ENCODE data around the gene B3GALT4.
"Not testable (repeated sequence)": the region's sequence is repeated elsewhere in the genome, so short reads cannot be mapped to it uniquely, and the experiment has no call there.

The B3GALT4 gene

DNA sequence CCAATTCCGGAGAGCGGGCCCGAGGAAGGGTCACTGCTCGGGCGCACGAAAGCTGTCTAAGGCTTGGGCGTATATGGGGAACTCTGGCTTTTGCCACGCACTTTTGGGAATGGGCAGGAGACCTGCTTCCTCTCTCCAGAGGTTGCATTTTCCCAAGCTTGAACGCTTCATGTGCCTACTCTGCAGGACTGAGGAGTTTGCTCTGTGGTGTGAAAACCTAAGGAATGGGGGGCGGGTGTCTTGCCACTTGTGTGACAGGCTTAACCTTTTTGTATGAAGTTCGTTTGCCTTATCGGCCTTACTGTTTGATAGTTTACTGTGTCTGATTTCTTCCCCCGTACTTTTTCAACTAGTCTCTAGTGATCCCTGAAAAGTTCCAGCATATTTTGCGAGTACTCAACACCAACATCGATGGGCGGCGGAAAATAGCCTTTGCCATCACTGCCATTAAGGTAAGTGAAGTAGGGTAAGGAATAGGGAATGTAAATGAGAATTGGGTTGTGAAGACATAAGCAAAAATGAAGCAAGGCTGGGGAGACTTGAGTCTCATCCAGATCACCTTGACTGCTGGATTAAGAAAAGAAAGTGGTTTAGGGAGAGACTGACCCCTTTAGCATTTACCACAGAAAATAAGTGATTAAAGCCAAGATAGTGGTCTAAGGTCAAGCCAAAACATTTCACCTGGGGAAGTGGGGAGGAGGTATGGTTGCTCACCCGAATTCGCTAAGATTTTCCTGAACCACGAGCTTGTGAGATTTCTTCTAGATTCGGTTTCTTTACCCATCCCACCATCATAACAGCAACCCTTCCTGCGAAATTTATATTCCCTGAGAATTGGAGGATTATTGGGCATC lies 4.4 kb upstream of the B3GALT4 start:
- DNase-seq: no peak

DNA sequence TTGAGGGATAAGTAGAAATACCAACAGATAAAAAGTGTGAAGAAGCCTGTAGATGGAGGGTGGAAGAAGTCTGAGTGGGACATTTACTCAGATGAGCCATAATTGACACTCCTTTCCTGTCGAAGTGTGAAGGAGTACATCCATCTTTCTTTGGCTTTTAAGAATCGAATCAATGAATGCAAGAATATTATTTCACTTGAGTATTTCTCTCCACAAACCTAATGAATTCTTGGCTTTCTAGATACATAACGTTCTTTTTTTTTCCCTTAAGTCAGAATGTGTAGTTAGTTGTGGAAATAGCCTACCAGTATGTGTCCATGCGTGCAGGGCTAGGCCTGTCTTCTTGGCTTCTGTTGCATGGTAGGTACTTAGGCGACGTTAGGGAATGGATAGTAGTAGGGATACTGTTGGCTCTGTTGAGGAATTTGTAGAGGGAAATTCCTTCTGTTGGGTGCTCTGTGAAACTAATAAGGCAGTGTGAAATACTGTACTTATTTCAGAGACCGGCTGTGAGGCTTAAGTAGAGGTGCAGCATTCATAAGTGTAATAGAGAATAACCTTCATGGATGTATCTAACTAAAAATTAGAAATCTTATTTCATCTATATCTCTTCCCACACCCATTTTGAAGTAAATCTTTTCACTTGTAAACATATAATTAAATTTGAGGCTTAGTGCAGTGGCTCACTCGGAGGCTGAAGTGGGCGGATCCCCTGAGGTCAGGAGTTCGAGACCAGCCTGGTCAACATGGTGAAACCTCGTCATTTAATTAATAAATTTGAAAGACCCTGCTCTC lies 3.6 kb upstream of the B3GALT4 start:
- no peak for DNase-seq

DNA sequence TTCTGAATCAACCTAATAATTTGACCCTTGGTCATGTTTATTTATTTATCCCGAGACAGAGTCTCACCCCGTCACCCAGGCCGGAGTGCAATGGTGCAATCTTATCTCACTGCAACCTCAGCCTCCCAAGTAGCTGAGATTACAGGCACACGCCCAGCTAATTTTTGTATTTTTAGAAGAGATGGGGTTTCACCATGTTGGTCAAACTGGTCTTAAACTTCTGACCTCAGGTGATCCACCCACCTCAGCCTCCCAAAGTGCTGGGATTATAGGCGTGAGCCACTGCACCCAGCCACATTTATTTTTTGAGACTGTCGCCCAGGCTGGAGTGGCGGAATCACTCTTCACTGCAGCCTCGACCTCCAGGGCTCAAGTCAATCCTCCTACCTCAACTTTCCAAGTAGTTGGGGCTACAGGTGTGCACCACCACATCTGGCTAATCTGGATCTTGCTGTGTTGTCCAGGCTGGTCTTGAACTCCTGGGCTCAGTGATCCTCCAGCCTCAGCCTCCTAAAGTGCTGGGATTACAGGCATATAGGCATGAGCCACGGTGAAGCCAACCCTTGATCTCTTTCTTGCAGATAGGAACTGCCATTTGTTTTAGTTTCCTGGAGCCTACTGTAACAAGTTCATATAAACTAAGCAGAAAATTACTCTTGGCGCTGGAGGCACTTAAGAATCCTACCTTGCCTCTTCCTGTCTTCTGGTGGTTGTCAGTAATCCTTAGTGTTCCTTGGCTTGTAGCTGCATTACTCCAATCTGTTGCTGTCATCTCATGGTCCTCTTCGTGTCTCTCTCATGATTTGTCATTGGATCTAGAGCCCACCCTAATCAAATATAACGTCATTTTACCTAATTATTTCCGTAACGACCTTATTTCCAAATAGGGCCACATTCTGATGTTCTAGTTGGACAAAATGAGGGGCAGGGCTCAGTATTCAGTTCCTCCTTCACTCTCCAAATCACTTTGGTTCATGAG lies 2.7 kb upstream of the B3GALT4 start:
- DNase-seq: no peak

DNA sequence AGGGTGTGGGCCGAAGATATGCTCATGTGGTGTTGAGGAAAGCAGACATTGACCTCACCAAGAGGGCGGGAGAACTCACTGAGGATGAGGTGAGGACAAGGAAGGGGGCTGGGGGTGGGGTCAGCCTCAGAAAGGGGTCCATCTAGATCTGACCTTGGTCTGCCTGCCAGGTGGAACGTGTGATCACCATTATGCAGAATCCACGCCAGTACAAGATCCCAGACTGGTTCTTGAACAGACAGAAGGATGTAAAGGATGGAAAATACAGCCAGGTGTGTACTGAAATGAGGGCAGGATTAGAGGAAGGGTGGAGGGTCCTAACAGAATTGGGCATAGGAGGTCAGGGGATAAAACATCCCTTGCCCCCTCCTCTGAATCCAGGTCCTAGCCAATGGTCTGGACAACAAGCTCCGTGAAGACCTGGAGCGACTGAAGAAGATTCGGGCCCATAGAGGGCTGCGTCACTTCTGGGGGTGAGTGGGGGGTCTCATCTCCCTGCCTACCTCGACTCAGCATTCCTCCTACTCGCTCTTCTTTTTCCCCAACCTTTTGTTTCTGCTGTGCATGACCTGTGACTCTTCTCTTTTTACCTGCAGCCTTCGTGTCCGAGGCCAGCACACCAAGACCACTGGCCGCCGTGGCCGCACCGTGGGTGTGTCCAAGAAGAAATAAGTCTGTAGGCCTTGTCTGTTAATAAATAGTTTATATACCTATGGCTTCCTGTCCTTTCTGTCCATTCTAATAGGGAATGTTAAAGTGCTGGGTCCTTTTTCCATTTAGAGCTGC lies 935 bp upstream of the B3GALT4 start:
- DNase-seq: not testable (repeated sequence)

DNA sequence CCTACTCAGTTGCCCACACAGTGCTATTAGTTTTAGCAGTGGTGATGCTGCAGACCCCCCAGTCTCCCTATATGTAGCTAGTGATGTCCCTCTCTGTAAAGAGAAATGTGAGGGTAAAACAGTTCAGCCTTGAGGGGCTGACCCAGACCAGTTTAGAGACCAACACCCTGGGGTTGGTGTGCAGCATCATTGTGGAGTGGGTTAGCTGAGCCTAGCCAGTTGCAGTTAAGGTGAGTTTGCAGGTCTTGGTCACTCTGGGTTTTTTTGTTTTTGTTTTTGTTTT lies 401 bp upstream of the B3GALT4 start:
- no peak for DNase-seq

DNA sequence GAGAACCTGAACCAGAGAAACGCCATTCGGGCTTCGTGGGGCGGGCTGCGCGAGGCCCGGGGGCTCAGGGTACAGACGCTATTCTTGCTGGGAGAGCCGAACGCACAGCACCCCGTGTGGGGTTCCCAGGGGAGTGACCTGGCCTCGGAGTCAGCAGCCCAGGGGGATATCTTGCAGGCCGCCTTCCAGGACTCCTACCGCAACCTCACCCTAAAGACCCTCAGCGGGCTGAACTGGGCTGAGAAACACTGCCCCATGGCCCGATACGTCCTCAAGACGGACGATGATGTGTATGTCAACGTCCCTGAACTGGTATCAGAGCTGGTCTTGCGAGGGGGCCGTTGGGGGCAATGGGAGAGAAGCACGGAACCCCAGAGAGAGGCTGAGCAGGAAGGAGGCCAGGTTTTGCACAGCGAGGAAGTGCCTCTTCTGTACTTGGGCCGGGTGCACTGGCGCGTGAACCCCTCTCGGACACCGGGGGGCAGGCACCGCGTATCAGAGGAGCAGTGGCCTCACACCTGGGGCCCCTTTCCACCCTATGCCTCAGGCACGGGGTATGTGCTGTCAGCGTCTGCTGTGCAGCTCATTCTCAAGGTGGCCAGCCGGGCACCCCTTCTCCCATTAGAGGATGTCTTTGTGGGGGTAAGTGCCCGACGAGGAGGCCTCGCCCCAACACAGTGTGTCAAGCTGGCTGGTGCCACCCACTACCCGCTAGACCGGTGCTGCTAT lies 904 bp downstream of the B3GALT4 start:
- DNase-seq: peak; percentile 21

DNA sequence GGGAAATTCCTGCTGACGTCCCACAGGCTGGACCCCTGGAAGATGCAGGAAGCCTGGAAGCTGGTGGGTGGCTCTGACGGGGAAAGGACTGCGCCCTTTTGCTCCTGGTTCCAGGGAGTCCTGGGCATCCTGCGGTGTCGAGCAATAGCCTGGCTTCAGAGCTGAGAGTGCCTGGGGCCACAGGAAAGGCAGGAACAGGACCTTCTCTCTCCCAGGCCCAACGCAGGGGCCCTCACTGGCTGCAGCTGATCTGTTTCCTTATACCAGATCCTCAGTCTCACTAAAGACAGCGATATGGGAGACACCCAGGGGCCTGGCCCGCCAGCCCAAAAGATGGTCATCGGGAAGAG lies 1.4 kb downstream of the B3GALT4 start:
- DNase-seq: no peak

DNA sequence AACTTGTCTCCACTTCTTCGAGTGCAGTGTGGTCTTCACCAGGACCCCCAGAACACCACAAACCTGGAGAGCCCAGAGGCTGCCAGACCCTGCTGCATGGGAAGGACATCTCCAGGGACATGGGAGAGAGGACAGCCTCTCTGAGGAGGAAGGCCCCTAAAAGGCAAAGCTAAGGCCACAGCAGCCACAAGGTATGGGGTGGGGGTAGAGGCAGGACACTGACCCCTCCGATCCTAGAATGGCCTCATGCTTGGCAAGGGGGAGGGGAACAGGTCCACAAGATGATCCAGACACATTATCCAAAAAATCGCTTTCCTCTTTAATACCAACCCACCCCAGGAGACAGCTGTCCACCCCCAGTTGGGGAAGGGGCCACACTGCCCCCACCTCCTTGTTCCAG lies 1.9 kb downstream of the B3GALT4 start:
- DNase-seq: no peak

DNA sequence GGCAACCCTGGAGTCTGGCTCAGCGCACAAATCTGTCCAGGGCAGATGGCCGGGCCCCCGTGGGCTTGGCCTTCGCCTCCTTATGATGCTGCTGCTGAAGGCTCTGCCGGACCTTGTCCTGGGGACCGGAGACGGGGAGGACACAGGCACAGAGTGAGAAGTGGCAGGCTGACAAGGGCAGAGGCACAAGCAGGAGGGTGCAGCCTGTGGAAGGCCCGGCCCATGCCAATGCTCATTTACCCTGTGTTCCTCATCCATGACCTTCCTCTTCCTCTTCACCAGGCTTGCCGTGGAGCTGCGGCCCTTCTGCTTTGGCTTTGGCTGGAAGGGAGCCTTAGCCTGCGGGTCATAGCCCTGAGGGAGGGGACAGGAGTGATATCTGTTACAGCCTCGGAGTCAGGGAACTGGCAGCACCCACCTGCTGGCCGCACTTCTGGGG lies 2.4 kb downstream of the B3GALT4 start:
- no peak for DNase-seq

DNA sequence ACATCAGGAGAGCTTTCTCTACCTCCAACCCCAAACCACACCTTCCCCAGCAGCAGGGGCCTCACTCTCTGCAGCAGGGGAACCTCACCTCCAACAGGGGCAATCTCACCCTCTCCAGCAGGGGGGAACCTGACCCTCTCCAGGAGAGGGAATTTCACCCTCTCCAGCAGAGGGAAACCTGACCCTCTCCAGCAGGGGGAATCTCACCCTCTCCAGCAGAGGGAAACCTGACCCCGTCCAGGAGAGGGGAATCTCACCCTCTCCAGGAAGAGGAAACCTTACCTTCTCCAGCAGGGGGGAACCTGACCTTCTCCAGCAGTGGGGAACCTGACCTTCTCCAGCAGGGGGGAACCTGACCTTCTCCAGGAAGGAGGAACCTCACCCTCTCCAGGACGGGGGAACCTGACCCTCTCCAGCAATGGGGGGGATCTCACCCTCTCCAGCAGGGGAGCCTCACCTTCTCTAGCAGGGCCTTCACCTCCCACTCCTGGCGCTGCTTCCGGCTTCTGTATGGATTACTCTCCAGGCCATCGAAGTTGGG lies 3.1 kb downstream of the B3GALT4 start:
- DNase-seq: peak; percentile 61

DNA sequence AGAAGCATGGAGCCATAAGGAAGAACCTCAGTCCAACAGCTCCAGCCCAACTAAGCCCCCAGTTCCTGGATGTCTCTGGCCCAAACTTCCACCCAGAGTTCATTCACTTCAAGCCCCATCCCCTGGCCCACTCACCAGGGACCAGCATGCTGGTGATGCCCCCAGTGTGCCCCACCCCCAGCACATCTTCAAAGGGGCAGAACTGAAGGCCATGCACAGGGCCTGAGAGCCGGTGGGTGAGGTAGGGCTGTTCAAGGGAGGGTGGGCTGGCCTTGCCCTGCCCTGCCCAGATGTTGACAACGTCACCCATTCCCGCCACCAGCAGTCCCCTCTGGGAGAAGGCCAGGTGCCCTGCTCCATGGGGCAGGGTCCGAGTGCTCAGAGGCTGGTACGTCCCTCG lies 3.6 kb downstream of the B3GALT4 start:
- no peak for DNase-seq

DNA sequence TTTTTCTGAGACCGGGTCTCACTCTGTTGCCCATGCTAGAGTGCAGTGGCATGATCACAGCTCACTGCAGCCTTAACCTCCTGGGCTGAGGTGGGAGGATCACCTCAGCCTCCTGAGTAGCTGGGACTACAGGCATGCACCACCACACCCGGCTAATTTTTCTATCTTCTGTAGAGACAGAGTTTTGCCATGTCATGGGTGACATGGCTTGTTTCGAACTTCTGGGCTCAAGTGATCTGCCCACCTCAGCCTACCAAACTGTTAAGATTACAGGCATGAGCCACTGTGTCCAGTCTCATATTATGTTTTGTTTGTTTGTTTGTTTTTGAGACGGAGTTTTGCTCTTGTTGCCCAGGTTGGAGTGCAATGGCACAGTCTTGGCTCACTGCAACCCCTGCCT lies 8.3 kb downstream of the B3GALT4 start:
- not testable (repeated sequence) for DNase-seq

DNA sequence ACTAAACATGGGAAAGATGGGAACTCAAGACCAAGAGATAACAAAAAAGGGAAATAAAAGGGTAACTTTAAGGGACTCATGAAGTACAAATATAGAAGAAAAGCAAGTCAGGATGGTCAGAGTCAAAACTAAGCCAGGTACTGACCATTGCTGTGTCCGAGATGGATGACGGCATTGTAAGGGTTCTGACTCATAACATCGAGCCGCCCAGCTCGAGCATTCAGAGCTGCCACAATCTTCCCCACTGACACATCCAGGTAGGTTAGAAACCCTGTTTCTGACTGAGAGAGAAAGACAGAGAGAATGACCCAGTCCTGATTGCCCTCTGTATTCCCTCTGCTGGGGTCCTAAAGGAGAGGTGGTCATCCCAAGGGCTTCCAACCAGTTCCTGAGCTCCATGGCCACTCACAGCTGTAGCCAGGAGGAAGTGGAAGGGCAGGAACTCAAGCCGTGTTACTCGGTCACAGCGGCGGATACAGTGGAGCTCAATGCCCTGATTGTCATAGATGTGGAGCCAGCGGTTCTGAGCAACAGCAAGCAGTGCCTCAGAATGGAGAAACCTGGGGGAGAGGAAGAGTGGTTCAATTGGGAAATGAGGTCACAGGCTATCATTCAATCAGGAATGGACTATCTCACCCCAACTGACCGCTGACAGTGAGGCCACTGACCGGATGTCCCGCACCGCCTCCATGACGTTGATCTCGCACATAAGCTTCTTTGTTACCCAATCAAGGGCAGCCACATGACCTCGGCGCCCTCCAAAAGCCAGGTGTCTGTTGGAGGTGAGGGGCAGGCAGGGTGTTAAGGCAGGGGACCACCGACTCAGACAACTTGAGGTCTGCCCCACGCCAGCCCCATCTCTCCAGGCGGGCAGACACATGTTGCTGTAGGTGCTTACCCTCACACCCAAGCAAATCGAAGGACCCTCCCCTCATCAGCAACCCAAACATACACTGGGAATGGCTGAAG lies 10.3 kb downstream of the B3GALT4 start:
- DNase-seq: no peak

DNA sequence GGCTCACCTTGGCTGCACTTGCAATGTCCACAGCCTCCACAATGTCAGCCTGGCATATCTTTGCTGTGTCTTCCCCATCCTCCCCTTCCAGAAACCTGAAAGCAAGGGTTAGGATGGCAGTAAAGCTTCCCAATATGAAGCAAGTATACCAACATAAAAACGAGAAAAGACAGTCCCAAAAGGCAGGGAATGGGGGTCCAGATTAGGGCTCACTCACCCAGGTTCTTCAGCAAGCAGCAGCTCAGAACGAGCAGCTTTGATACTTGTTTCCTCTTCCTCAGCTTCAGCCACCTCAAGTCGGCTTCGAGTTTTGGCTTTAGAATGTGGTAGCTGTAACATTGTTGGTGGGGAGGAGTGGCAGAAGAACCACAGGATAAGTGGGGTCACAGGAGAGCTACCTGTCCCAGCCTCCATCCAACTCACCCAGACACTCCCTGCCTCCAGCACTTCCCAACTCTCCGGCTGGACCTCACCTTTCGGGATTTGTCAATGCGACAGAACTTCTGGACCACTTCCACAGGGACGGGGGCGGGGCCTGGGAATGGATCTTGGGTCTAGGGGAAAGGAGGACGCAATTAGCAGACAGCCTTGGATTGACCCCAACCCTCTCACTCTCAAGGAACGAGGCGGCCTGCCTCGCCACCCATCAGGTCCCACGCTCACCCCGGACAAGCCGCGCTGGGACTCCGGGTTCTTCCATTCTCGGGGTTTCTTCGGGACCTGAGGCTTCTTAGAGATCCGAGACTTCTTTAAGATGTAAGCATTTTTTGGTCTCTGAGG lies 11.4 kb downstream of the B3GALT4 start:
- DNase-seq: no peak

DNA sequence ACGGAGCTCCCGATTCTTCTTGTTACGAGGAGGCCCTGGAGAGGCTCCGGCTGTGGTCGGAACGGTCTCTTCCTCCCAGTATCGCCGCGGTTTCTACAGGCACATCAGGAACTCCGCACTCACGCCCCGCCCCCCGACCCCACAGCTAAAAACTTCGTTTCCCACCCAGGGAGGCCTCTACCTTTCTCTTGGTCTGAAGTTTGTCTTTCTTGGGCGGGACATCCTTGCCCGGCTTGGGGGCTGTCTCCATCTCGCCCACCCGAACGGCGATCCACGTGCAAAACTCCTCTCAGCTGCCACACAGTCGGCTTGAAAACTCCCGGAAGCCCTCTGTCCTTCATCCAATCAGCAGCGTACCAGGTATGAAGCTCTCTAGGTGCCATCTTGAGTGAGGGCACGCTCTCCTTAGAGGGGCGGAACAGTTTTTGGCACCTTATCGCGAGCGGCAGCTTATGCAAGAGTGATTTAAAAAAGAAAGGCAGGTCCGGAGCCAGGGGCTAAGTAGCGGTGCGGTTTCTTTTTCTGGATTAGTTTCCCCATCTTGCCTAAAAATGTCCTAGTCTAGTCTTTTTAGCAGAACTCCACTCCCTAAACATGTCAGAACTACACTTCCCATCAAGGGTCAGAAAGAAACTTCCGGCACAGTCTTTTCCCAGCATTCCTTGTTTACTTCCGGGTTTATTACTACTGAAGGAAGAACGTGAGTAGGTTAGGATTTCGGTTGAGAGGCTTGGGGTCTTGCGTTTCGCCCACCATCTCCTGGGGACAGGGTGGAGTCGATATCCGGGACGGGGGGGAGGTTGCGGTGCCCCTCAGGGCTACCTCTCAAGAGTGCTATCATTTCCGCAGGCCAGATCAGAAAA lies 12.2 kb downstream of the B3GALT4 start, which contains the start of the genes PFDN6 and WDR46:
PFDN6 (plus strand) TSS at position 681 of the 863 bp plus-strand sequence. CDS start 256 bp downstream, outside the sequence.
WDR46 (minus strand) TSS at position 319 of the 863 bp plus-strand sequence; CDS start at position 250, 69 bp downstream.
- peak; percentile 96 for DNase-seq

DNA sequence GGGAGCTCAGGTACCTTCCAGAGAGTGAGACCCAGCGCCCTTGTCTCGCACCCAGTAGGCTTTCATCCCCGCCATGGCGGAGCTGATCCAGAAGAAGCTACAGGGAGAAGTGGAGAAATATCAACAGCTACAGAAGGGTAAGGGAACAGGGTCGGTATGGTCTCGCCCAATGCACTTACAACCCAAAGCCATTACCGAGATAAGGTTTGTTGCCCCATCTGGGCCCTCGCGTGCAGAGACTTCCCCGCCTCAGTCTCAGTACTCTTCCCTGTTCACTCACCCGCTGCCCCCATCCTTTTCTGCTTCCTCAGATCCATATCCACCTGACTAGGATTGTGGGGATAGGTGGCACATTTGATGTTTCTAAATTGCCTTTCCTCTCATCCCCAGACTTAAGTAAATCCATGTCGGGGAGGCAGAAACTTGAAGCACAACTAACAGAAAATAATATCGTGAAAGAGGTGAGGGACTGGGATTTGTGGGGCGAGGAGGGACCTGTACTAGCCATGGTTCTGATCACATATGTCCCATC lies 12.9 kb downstream of the B3GALT4 start:
- DNase-seq: no peak

DNA sequence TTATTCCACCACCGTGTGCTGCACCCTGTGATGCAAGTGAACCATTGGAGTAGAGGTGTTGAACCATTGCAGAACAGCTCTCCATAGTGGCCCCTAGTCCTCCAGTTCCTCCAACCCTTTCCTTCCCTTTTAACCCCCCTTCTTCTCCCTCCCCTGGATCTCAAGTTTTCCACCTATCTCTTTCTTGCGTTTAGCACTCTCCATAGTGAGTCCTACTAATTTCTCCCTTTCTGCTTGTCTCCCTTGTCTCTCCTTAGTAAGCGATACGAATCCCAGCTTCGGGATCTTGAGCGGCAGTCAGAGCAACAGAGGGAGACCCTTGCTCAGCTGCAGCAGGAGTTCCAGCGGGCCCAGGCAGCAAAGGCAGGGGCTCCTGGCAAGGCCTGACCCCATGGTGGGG lies 13.5 kb downstream of the B3GALT4 start:
- DNase-seq: no peak

Measured in hematopoietic multipotent progenitor cell treated with erythropoietin and hydrocortisone succinate and interleukin-3 and kit ligand, for 8 days (in vitro differentiated cells).